ENCODE data around the gene SEMA4C. TPM values are rescaled to one million over a fixed set of nuclear protein-coding genes. Genes with fewer than 3 reads are reported as not detected.
"Not testable (repeated sequence)": the region's sequence is repeated elsewhere in the genome, so short reads cannot be mapped to it uniquely, and the experiment has no call there.

The SEMA4C gene
- total RNA-seq, 1 donor from 2014 or later = 74.5 TPM

DNA sequence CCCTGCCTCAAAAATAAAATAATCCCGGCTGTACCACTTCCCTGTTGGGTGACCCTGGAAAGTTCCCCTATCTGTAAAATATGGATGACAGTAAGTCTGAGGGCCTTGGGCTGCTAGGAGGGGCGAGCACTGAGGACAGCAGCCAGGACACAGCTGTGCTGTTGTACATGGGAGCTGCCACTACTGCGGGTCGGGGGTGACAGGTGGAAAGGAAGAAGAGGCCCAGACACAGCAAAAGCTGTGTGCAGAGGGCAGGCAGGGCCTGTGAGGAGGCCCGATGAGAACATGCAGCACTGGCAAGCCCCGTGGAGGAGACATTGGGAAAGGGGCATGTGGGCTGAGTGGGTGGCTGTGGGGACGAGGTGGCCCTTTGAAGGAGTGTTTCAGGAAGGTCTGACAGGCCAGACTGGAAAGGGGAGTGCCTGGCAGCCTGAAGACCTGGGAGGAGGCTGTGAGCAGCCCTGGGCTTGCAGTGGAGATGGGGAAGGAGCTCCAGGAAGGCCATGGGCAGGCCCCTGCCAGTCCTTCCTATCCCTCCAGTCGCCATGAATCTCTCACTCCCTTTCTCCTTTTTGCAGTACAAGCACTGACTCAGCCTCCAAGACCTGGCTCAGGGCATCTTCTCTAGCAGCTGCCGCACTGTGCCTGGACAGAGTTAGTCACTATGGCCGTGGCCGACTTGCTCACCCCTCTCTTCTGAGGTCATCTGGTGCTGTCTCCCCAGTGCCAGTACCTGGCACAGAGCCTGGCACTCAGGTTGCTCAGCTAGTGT, 28.9 kb upstream of the SEMA4C start:
- DNase-seq (ENCODE audit: low read depth) = peak; percentile 78

DNA sequence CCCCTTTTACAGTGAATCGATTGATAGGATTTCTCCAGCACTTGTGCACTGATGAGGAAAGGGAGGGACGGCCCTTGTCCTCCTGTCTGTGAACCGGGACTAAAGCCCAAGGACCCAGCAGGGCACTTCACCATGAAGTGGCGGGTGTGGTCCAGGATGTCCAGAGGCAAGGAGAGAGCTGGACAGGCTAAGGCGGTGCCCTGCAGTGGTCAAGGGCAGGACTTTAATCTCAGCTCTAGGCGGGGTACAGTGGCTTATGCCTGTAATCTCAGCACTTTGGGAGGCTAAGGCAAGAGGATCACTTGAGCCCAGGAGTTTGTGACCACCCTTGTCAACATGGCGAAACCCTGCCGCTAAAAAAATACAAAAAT, 28.2 kb upstream of the SEMA4C start:
- no peak for DNase-seq (ENCODE audit: low read depth)

DNA sequence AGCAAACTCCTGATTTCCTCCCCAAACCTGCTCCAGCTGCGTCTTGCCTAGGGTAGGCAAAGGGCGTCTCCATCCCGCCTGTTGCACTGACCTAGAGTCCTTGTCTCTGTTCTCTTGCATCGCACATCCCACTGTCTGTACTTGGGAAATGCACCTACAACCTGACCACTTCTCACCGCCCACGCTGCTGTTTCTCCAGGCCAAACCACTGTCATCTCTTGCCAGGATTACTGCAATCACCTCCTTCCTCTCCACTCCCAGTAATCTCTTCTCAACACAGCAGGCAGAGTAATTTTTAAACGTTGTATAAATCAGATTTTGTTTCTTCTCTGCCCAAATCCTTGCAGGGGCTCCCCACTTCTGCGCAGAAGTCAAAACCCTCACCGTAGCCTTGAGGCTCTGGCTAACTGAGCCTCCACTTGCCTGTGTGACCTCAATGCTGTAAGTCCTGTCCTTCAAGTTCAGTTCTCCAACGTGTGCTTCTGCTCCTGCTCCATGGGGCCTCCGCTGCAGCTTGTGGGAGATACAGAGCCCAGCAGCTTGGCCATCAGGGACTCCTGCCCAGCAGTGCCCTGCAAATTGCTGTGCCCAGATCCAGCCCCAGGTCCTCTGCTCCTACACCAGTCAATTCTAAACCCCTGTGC, 27.7 kb upstream of the SEMA4C start:
- DNase-seq (ENCODE audit: low read depth) = no peak

GRCh38 chr2:96895746-96896651, 26.1 kb upstream of the SEMA4C start:
- DNase-seq (ENCODE audit: low read depth) = peak; percentile 92

DNA sequence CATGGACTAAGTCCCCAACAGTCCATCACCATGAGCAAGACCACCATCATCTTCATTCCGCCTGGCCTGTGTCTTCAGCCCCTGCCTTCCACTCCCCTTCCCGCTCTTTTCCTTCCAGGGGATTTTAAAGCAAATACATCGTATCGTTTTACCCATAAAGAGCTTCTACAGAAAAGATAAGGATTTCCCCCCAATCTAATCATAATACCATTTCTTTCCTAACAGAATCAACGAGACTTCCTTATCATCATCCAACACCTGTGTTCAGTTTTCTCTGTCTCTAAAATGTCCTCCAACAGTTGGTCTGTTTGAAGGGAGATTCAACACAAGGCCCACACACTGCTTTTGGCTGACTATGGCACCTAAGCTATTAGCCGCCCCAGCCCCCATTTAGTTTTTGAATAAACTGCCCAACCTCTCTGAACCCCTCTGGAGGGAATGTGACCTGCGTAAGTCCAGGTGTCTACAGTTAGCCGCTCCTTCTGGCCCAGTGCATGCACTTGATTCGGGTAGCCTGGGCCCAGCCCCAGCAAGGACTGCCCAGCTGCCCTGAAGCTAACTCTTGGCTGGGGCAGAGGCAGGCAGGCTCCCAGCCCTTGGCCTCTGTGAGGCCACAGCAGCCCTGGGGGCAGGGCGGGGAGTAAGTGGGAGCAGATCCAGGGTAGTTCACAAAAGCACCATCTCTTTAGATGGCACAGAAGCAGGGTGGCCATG, 25.3 kb upstream of the SEMA4C start:
- DNase-seq (ENCODE audit: low read depth) = no peak

DNA sequence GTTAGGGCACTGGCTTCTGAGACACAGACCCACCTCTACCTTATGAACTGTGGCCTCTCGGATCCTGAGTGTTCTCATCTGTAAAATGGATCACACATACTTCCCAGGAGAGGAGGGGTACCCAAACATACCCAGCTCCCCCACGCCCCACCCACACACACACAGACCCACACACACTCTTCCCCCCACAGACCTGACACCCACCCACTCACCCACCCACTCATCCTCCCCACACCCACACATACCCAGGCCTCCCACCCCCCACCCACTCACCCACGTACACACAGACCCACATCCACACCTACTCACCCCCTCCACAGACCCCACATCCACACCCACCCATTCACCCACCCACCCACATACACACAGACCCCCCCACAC, 24.3 kb upstream of the SEMA4C start:
- no peak for DNase-seq (ENCODE audit: low read depth)

DNA sequence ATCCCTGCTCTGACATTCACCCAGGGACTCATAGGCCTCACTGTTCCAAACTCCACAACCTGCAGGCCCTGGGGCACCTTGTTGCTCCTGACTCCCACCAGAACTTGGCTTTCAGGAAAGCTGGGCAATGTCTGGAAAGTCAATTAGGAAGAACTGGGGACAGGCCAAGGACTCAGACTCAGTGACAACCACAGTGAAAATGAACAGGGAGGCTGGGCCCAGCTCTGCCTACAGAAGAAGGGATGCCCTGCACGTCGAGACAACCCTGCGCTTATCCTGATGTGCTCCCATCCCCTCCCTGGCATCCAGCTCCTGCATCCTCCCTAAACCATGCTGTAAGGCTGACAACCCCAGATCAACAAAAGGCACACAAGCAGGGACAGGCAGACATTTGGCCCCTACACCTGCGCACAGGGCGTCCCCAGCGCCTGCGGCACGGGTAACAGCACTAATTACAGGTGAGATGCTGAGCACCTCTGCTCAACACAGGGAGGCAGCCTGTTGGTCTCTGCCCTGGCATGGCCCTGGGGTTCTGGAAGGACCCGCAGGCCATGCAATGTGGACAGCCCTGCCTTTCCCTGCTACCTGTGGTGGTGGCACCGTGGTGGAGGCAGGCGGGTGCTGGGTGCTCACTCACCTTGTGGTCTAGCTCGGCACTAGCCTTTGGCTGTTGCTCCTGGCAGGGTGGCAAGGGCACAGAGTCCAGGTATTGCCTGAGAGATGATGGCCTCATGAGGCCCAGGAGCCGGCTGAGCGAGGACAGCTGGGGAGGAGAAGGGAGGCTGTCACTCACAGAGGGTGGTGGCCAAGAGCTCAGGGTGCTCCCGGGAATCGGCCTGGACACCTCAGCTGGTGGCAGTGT, 23.6 kb upstream of the SEMA4C start:
- peak; percentile 41 for DNase-seq (ENCODE audit: low read depth)

- peak; percentile 45 for DNase-seq (ENCODE audit: low read depth)
These were observed 21.9 kb upstream of the SEMA4C start for GRCh38 chr2:96891591-96892333.

- DNase-seq (ENCODE audit: low read depth) = no peak
These were observed 21.0 kb upstream of the SEMA4C start for GRCh38 chr2:96890726-96891385.

DNA sequence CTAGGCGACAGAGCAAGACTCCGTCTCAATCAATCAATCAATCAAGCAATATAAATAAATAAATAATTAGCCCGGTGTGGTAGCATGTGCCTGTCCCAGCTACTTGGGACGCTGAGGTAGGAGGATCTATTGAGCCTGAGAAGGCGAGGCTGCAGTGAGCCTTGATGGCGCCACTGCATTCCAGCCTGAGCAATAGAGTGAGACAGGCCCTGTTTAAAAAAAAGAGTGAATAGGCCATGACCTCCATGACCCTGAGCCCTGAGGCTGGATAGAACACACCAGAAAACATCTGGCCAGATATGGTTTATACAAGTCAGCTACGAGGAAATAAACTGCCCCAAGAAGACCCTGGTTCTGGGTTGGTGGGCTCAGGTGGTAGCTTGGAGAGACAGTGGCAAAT, 20.4 kb upstream of the SEMA4C start:
- DNase-seq (ENCODE audit: low read depth) = no peak

GRCh38 chr2:96889502-96889901, 19.6 kb upstream of the SEMA4C start:
- DNase-seq (ENCODE audit: low read depth) = not testable (repeated sequence)

- peak; percentile 81 for DNase-seq (ENCODE audit: low read depth)
These were observed 18.5 kb upstream of the SEMA4C start for GRCh38 chr2:96888072-96889011.

- no peak for DNase-seq (ENCODE audit: low read depth)
These were observed 17.7 kb upstream of the SEMA4C start for GRCh38 chr2:96887493-96888012.

GRCh38 chr2:96885432-96886347, 15.8 kb upstream of the SEMA4C start:
- DNase-seq (ENCODE audit: low read depth) = no peak

DNA sequence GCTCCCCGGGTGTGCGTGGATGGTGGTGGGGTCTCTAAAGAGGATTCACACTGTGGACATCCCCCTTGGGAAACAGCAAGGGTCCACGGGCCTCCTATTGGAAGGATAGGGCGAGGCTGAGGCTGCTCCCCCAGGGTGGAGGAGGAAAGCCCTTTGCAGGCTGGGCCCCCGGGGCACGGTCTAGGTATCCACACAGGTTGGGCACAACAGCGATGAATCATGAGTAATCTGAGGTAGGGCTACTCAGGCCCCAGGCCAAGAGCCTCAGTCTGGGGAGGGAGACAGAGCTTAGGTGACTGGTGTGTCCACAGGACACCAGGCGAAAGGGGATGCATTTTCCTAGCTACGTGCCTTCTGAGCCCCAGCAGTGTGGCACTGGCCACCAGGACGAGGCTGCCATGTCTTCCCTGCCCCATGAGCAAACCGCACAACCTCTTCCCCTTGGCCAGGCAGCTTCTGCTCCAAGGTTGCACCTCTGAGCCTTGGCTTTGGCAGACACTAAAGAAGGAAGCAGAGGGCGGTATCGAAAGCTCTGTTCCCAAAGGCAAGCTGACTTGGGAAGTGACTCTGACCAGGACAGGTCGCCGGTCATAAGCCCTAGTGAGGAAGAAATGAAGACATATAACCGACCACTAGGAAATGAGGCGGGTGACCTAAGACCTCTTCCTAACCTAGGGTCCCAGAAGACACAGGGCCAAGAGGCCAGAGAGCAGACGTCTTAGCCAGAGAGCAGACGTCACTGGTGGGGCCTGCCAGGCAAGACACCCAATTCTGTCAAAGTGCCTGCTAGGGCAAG, 14.6 kb upstream of the SEMA4C start:
- no peak for DNase-seq (ENCODE audit: low read depth)

DNA sequence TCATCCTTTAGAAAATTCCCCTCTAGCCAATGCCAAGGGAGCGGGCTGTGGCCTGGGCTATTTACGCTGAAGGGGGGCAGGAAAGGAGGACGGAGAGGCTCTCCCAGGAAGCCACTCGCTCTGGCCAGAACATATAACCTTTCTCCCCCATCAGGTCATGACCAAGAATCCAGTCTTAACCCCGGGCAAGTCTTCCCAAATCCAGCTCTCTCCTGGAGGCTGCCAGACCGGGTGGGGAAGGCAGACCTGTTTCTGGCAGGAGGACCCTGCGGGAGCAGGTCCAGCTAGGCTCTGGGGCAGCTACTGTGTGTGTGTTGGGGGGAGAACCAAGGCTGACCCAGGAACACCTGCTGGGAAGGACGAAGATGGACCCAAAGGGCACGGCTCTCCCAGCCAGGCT, 13.4 kb upstream of the SEMA4C start:
- no peak for DNase-seq (ENCODE audit: low read depth)

All from myocyte (in vitro differentiated cells).